Aortic smooth muscle cell (primary cell): Measurements from ENCODE around the gene TEX48. TPM values are rescaled to one million over a fixed set of nuclear protein-coding genes. Genes with fewer than 3 reads are reported as not detected.

ENCODE experiments used
- total RNA-seq: library from RNA; depleted of rRNA; stranded (reverse); fragments of >200 nt; gene quantifications from 2 replicates; pipeline ENCODE4 v1.2.3, GENCODE V29; 2014

The TEX48 gene
- total RNA-seq: not detected in 2 replicates

GRCh38 chr9:114681594-114682332 lies at the start of gene TEX48:
Gene TEX48 (minus strand): TSS chr9:114682192. CDS start chr9:114671723, 10,469 bp downstream.

GRCh38 chr9:114657705-114658104 lies 24.3 kb downstream of the TEX48 start, which contains the start of gene TEX53:
Gene TEX53 (minus strand): TSS chr9:114657805. CDS start chr9:114657774, 31 bp downstream.

Other genes with a start within 250 kb of the TEX48 start
- gene WHRN, start 176.7 kb downstream of the TEX48 start, total RNA-seq: 0.25 and 0.53 TPM in 2 replicates
- gene ATP6V1G1, start 94.4 kb downstream of the TEX48 start, total RNA-seq: 138 and 169 TPM in 2 replicates
- 2.5 and 3.3 TPM in 2 replicates for gene TMEM268, start 70.9 kb downstream of the TEX48 start, total RNA-seq
- not detected in 2 replicates for gene TEX53, start 24.4 kb downstream of the TEX48 start, total RNA-seq
- gene TNFSF15, start 123.8 kb upstream of the TEX48 start, total RNA-seq: 0.19 and 1.3 TPM in 2 replicates
- gene TNFSF8, start 248.4 kb upstream of the TEX48 start, total RNA-seq: not detected in 2 replicates